D721Med (cell line): ENCODE data around the gene VKORC1.

Experiments used
- DNase-seq: peaks from one replicate; pipeline ENCODE4 v3.0.0; 2011; ENCODE audit warnings: low spot score; ENCODE audit not compliant: insufficient read length
- FAIRE-seq: peaks from 2 replicates; lab custom pipeline; 2011; peaks lifted over from hg19 to GRCh38; lab: Jason Lieb, UNC
- TF ChIP-seq, protein P1 (sequence below): IDR thresholded peaks from 2 replicates; pipeline ENCODE4 v1.5.1; 2012; ENCODE audit warnings: mild to moderate bottlenecking, control low read depth; ENCODE audit not compliant: insufficient read depth; ENCODE audit errors: missing control alignments

The VKORC1 gene

DNA sequence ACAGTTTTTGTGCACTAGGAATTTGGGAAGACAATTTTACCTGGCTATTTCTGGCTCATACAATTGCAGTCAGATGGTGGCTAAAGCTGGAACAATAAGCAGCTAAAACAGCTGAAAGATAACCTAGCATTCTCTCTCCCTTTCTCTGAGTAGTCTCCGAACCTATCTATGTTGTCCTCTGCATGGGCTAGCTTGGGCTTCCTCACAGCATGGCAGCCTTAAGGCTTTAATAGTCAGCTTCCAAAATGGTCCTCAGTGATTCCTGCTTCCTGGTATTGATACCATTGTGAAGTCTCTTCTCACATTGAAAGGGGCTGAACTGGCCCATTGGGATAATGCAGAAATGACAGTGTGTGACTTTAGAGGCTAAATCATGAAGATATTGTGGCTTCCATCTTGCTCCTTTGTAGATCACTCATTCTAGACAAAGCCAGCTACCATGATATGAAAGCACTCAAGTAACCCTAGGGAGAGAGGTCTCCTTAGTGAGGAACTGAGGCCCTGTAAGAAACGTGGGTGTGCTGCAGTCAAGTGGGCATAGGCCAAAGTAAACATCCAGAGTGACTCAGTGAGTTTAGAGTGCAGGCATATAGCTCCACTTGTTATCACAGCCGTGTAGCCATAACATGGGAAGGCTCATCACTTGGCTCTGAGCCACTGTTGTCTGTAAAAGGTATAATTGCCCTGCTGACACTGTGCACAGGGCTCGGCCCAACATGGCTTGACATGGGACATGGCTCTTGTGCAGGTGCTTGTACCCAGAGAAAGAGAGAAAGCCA, 5.5 kb upstream of the VKORC1 start:
- no peak for FAIRE-seq
- DNase-seq = no peak
- TF ChIP-seq, protein P1, sequence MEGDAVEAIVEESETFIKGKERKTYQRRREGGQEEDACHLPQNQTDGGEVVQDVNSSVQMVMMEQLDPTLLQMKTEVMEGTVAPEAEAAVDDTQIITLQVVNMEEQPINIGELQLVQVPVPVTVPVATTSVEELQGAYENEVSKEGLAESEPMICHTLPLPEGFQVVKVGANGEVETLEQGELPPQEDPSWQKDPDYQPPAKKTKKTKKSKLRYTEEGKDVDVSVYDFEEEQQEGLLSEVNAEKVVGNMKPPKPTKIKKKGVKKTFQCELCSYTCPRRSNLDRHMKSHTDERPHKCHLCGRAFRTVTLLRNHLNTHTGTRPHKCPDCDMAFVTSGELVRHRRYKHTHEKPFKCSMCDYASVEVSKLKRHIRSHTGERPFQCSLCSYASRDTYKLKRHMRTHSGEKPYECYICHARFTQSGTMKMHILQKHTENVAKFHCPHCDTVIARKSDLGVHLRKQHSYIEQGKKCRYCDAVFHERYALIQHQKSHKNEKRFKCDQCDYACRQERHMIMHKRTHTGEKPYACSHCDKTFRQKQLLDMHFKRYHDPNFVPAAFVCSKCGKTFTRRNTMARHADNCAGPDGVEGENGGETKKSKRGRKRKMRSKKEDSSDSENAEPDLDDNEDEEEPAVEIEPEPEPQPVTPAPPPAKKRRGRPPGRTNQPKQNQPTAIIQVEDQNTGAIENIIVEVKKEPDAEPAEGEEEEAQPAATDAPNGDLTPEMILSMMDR = no peak

DNA sequence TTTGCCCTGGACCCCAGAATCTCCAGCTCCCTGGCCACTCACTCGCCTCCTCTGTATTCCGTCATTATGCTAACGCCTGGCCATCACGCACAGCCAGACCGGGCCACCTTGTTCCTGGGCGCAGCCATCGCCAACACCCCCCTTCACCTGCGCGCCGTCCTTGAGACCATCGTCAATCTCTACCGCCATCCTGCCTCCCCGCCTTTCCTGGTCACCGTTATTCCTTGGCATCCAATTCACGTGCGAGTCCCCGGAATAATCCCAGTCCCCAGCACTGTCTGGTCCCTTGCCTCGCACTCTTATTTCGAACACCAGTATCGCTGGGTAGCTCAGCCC, 541 bp downstream of the VKORC1 start:
- FAIRE-seq = no peak
- TF ChIP-seq, protein P1 = no peak
- DNase-seq = no peak

DNA sequence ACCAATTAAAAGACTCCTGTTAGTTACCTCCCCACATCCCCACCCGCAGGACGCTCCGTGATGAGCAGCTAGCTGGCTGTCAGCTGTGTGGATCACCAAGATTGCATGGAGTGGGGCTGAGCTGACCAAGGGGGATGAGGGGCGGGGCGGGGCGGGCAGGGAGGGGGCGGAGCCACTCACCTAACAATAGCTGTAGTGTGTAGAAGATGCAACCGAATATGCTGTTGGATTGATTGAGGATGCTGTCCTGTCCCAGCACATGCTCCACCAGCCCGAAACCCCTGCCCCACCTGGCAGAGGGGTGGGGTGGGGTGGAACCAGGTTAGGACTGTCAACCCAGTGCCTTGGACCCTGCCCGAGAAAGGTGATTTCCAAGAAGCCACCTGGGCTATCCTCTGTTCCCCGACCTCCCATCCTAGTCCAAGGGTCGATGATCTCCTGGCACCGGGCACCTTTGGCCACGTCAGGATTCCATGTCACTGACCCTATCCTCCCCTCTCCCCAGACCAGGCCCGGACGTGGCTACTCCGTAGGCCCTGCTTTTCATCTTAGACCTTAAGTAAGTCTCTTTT, 1.4 kb downstream of the VKORC1 start:
- TF ChIP-seq, protein P1 = no peak
- DNase-seq (no peak), FAIRE-seq (no peak)

DNA sequence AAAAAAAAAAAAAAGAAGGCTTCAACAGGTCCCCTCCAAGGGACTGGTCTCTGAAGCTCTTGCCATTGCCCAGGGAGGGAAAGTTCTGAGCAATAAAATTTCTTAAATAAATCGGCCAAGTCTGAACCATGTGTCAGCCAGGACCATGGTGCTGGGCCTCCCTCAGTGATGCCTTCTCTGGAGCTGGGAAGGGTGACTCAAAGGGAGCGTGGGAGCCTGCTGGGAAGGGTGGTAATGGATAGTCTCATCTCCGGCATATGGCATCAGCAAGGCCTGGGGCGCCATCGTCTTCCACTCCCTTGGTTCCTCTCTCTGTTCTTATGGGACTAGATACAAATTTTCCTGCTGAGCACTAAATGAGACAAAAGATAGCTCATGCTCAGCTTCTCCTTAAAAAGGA, 2.3 kb downstream of the VKORC1 start:
- TF ChIP-seq, protein P1 = no peak
- no peak for DNase-seq
- no peak for FAIRE-seq

DNA sequence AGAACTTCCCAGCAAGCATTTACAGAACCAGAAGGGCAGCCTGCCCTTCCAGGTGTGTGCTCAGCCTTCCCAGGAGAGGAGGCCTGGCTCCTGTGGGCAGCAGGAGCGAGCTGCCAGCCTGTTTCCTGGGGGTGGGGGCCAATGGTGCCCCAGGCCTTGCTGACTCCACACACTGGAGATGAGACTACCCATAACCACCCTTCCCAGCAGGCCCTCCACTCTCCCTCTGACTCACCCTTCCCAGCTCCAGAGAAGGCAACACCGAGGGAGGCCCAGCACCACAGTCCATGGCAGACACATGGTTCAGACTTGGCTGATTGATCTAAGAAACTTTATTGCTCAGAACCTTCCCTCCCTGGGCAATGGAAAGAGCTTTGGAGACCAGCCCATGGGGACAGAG, 4.1 kb downstream of the VKORC1 start:
- no peak for DNase-seq
- TF ChIP-seq, protein P1 = no peak
- no peak for FAIRE-seq

DNA sequence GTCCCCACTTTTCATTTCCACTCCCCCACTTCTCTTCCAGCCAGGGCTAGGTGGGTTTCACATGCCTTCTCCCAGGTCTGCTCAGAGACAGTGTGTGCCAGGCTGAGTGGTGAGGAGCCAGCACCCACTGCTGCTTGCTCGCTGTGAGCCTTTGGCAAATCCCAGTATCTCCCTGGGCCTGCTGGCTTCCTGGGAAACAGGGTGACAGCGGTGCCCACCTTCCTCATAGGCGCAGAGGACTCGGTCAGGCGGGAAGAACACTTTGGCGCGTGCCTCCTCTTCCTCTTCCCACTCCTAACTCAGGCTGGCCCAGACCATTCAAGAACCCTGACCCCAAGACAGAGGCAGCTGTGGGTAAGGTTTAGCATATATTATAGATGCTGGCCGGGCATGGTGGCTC, 5.4 kb downstream of the VKORC1 start:
- FAIRE-seq (no peak), DNase-seq (no peak)
- TF ChIP-seq, protein P1 = no peak
